Chondrocyte (in vitro differentiated cells): ENCODE measurements around the gene SEPTIN7. TPM values are rescaled to one million over a fixed set of nuclear protein-coding genes. Genes with fewer than 3 reads are reported as not detected.

Experiments used
- DNase-seq: peaks from one replicate; pipeline ENCODE4 v3.0.0; 2021; ENCODE audit warnings: mixed read lengths, low spot score
- H3K27ac Mint-ChIP-seq: one replicate; pipeline ENCODE4 v1.8.0; 2021; ENCODE audit warnings: mild to moderate bottlenecking, moderate library complexity, mixed read lengths; ENCODE audit not compliant: unreplicated experiment
- H3K27me3 Mint-ChIP-seq: 2 replicates; pipeline ENCODE4 v1.8.0; 2021; ENCODE audit warnings: low read depth, mixed read lengths
- H3K36me3 Mint-ChIP-seq: 2 replicates; pipeline ENCODE4 v1.8.0; 2021; ENCODE audit warnings: low read depth, mixed read lengths
- H3K4me1 Mint-ChIP-seq: 2 replicates; pipeline ENCODE4 v1.8.0; 2021; ENCODE audit warnings: low read depth, mild to moderate bottlenecking, mixed read lengths
- H3K4me3 Mint-ChIP-seq: one replicate; pipeline ENCODE4 v1.8.0; 2021; ENCODE audit warnings: mild to moderate bottlenecking, moderate library complexity, mixed read lengths; ENCODE audit not compliant: unreplicated experiment
- H3K9me3 Mint-ChIP-seq: 2 replicates; pipeline ENCODE4 v1.8.0; 2021; ENCODE audit warnings: low read depth, mixed read lengths
- total RNA-seq: library from RNA; stranded (reverse); gene quantifications from 3 replicates; pipeline ENCODE4 v1.2.1, GENCODE V29; 2021
- TF ChIP-seq, protein P1 (sequence below): fragments of 200-600 bp; sonication (generic); IDR thresholded peaks from 2 replicates; pipeline ENCODE4 v1.5.0; 2021; ENCODE audit warnings: antibody characterized with exemption, mild to moderate bottlenecking, moderate library complexity

SEPTIN7 gene
- total RNA-seq, 1 donor from 2014 or later, result 380 TPM

DNA sequence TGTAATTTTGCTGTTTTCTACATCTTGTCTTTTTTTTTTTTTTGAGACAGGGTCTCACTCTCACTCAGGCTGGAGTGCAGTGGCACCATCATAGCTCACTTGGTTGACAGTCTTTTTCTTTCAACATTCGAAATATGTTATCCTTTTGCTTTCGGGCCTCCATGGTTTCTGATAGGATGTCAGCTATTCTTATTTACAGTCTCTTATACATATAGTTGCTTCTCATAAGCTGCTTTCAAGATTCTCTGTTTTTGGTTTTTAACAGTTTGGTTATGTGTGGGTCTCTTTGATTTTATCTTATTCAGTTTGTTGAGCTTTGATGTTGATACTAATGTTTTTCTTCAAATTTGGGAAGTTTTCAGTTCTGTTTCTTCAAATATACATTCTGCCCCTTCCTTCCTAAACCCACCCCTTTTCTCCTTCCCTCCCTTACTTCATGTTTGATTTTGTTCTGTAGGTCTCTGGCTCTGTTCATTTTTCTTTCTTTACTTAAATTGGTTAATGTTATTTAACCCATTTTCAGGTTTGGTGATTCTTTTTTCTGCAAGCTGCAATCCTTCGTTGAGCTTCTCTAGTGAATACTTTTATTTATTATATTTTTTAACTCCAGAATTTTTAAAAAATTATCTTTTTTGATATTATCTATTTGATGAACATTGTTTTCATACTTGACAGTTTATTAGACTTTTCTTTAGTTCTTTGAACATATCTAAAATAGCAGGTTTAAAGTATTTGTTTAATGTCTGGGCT lies 19.3 kb downstream of the SEPTIN7 start:
- TF ChIP-seq, protein P1, sequence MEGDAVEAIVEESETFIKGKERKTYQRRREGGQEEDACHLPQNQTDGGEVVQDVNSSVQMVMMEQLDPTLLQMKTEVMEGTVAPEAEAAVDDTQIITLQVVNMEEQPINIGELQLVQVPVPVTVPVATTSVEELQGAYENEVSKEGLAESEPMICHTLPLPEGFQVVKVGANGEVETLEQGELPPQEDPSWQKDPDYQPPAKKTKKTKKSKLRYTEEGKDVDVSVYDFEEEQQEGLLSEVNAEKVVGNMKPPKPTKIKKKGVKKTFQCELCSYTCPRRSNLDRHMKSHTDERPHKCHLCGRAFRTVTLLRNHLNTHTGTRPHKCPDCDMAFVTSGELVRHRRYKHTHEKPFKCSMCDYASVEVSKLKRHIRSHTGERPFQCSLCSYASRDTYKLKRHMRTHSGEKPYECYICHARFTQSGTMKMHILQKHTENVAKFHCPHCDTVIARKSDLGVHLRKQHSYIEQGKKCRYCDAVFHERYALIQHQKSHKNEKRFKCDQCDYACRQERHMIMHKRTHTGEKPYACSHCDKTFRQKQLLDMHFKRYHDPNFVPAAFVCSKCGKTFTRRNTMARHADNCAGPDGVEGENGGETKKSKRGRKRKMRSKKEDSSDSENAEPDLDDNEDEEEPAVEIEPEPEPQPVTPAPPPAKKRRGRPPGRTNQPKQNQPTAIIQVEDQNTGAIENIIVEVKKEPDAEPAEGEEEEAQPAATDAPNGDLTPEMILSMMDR, result no peak
- peaks cover 28% of the 10 kb centered on the region for H3K9me3 Mint-ChIP-seq
- no peak overlapping the region for H3K4me3 Mint-ChIP-seq
- no peaks in the 10 kb centered on the region for H3K27me3 Mint-ChIP-seq
- H3K27ac Mint-ChIP-seq, result peak overlapping the region; percentile 73
- DNase-seq, result no peak
- H3K36me3 Mint-ChIP-seq, result peaks cover 11% of the 10 kb centered on the region
- peaks cover 68% of the 10 kb centered on the region for H3K4me1 Mint-ChIP-seq

DNA sequence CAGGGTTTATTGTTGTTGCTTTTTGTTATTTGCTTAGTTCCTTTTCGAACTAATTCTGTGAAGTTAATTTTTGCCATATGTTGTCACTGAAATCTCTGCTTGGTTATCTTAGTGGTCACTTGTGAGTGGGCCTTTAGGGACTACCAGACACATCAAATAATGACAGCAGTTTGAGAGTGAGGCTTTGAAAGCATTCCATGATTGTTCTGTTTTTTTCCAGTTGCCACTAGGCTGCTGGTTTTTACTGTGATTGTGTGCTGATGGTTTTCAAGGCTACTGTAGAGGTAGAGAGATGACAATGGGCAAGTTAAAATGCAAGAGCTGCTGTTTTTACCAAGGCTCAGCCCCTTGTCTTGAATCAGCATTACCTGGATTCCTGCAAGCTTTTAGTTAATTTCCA lies 20.0 kb downstream of the SEPTIN7 start:
- Mint-ChIP-seq H3K27ac (peak overlapping the region; percentile 50), H3K27me3 (no peaks in the 10 kb centered on the region), H3K4me3 (no peak overlapping the region), H3K9me3 (peaks cover 23% of the 10 kb centered on the region), H3K4me1 (peaks cover 63% of the 10 kb centered on the region), H3K36me3 (peaks cover 9% of the 10 kb centered on the region)
- TF ChIP-seq, protein P1, result no peak
- DNase-seq, result no peak

DNA sequence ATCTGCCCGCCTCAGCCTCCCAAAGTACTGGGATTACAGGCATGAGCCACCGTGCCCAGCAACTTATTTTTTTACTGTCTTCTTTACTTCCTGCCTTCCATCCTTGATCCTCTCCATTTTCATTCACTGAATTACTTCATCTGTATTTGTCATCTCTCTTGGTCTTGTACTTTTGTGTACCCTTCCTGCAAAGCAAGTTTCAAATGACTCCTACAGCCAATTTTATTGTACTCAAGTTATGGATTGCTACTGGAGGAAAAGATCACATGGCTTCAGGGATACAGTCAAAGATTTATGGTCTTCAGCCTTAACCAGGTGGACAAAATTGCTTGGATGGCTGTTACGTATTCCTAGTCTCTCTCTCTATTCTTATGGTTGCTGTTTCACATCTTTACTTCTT lies 22.6 kb downstream of the SEPTIN7 start:
- Mint-ChIP-seq H3K9me3 (peaks cover 16% of the 10 kb centered on the region), H3K4me3 (no peak overlapping the region), H3K36me3 (peaks cover 9% of the 10 kb centered on the region), H3K4me1 (peaks cover 61% of the 10 kb centered on the region), H3K27ac (peak overlapping the region; percentile 76), H3K27me3 (no peaks in the 10 kb centered on the region)
- TF ChIP-seq, protein P1, result no peak
- no peak for DNase-seq

DNA sequence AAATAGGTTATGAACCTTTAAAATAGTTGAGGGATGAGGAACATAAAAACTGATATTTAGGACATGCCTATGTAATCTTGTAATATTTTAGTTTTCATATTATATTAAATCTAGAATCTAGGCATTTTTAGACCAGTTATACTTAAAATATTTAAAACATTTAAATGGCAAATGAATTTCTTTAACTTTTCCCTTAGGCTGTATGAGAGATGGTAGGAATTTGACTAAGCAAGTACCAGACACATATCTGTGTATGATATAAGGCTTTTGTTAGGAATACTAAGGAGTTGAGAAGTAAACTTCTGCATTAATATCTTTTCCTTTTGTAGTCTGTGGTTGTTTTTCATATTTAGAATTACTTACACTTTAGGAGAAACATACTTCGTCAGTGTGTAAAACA lies 25.1 kb downstream of the SEPTIN7 start:
- DNase-seq, result no peak
- Mint-ChIP-seq H3K27me3 (no peaks in the 10 kb centered on the region), H3K4me1 (peaks cover 58% of the 10 kb centered on the region), H3K9me3 (peaks cover 8% of the 10 kb centered on the region), H3K4me3 (no peak overlapping the region), H3K36me3 (peaks cover 8% of the 10 kb centered on the region), H3K27ac (no peak overlapping the region)
- TF ChIP-seq, protein P1, result no peak

- TF ChIP-seq, protein P1, result no peak
- H3K4me3 Mint-ChIP-seq, result no peak overlapping the region
- no peak for DNase-seq
- no peaks in the 10 kb centered on the region for H3K27me3 Mint-ChIP-seq
- peaks cover 8% of the 10 kb centered on the region for H3K9me3 Mint-ChIP-seq
- H3K36me3 Mint-ChIP-seq, result peaks cover 8% of the 10 kb centered on the region
- H3K4me1 Mint-ChIP-seq, result peaks cover 57% of the 10 kb centered on the region
- H3K27ac Mint-ChIP-seq, result peak overlapping the region; percentile 70
Observed at GRCh38 chr7:35826751-35827150, 25.9 kb downstream of the SEPTIN7 start.
